Testis (tissue), 2 donors: ENCODE data around the gene ATP13A2.

Experiments
- CTCF ChIP-seq, 3 experiments: fragments of 450-650 bp in 2 of 3; fragments of 200-600 bp in 1 of 3; sonication (generic) in 1 of 3; IDR thresholded peaks; one replicate each; pipeline ENCODE4 v1.5.1; 2016 to 2019; ENCODE audit warnings: antibody characterized with exemption in 3 of 3, mild to moderate bottlenecking in 2 of 3, moderate library complexity in 1 of 3
- POLR2A ChIP-seq: fragments of 450-650 bp; IDR thresholded peaks from one replicate; pipeline ENCODE4 v1.6.1; 2017; ENCODE audit warnings: antibody characterized with exemption, mild to moderate bottlenecking, moderate library complexity

GRCh38 chr1:16973215-16973614 lies 38.5 kb downstream of the ATP13A2 start:
- TF ChIP-seq CTCF (IDR thresholded peaks at IDR 0.05) (no peak), POLR2A (no peak)
